GM19193 (cell line): ENCODE results near the gene MORN1.

Experiments
- POLR2A ChIP-seq: IDR thresholded peaks from 4 replicates; pipeline ENCODE4 v1.6.1; 2011; ENCODE audit not compliant: insufficient read depth, insufficient read length; ENCODE audit errors: extremely low read depth

MORN1 gene

DNA sequence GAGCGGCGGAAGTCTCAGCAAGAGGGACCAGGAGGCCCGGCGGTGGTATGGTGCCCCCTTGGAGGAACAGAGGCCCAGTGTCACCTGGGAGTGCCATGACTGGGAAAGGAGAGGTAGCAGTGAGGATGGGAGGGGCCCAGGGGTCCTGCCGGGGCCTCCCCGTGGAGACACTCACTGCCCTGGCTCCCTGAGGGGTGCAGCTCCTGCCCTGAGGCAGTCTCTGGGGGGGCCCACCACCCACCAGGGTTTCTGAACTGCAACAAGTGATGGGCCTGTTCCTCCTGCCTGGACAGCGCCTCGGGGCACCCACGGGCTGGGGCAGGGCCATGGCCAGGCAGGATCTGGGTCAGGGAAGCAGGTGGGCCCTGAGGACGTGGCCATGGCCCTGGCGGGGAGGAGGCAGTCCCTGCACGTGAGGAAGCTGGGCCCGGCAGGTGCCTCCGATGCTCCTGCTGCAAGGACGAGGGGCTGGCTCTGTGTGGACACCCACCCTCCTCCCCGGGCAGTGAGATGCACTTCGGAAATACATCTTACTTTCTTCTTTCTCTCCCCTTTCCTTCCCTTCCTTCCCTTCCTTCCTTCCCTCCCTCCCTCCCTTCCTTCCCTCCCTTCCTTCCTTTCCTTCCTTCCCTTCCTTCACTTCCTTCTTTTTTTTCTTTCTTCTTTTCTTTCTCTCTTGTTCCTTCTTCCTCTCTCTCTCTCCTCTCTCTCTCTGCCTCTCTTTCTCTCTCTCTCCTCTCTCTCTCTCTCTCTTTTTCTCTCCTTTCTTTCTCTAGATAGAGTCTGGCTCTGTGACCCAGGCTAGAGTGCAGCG lies 66.6 kb downstream of the MORN1 start:
- no peak for TF ChIP-seq POLR2A

DNA sequence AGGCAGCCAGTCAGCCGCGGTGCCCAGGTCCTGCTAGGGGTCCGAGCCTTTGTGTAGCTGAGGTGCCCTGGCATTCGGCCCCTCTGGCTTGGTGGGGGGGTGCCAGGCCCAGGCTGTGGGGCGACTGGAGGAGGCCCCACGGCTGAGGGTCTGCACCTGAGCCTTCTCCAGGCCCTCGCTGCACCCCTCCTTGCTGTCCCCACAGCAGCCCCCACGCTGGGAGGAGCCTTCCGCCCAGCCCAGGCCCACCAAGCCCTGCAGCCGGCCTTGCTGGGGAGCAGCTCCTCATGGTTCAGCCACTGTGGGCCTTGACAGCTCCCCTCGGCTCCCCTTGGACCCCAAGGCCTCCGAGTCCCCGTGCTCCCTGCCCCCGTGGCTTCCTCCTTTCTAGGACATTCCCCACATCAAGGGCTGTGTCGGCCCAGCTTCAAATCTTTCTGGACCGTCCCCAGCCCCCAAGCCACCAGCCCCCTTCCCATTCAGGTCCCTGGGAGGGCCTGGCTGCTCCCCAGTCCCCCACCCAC lies 67.8 kb downstream of the MORN1 start:
- TF ChIP-seq POLR2A: no peak

DNA sequence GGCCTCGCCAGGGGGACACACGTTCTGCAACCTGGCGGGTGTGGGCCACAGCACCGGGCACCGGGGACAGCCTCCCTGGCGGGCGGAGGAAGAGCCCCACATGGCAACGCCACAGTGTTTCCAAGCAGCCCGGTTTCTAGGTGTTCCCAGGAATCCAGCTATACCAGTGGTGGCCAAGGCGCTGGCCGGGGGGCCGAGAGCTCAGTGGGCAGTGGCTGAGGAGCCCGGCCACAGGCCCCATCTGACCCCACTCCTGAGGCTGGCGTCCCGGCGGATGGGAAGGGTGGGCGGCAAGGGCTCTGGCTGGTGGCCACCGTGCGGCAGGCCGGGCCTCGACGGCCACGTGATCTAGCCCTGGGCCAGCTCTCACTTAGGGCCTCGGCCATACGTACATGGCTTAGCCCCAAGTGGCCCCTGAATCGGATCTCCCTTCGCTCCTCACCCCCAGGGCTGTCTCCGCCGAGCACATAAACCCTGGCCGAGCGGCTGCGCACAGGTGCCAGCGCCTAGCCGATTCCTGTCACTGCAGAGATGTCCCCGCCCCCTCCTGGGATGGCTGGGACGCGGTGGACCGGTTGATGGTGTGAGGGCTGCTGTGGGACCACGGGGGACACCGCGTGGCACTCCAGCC lies 68.7 kb downstream of the MORN1 start:
- TF ChIP-seq POLR2A: no peak

DNA sequence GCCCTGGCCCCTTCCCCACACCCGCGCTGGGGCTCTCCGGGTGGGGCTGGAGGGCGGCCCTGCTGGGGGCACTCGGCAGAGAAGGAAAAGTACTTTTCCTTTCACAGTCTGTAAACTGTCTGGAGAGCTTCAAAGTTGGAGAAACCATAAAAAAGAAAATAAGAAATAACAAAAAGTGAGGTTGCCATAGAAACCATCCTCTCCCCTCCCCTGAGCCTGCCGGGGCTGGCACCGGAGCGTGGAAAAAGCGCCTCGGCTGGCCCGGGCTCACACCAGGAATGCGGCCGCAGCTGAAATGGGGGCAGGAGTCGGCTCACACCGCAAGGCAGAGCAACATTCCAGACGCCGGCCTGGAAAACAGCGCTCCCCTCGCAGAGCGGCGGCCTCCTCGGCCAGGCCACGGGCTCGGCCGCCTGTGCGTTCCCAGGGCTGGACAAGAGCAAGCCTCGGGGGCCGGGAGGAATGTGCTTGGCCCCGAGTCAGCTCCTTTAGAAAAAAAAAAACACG lies 69.2 kb downstream of the MORN1 start:
- TF ChIP-seq POLR2A: no peak

DNA sequence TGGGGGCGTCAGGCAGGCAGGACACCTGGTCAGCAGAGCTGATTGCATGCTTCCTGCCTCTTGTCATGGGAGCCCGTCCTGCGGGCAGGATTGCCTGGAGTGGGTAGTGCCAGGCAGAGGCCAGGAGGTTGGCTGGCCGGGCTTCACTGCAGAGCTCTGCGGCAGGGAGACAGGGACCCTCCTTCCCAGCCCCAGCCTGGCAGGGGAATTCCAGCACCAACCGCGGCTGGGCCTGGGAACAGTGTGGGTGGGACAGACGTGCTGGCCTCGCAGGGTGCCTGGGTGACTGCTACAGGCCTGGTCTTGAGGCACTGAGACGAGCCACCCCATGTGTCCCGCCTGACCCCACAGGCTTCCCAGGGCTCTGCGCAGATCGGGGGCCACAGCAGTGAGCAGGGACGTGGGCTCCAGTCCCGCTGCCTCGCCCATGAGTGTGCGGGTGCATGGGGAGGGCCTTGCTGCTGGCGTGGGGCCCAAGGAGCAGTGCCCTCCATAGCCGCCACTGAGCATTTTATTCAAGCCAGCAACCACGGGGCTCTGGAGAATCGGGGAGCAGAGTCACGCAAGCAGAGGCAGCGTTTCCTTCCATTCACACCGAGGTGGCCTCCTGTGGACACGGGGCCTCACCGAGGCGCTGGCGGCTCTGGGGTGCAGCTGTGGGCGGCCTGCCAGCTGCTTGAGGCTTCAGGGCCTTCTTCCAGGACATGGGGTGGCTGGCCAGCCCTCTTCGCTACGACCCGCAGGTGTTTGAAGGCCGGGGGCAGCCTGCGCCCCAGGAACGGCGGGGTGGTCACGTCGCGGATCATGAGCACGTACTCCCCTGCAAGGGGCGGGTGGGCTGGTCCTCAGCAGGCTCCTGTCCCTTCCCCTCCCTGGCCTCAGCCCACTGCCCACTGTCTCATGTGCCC lies 70.3 kb downstream of the MORN1 start:
- no peak for TF ChIP-seq POLR2A

DNA sequence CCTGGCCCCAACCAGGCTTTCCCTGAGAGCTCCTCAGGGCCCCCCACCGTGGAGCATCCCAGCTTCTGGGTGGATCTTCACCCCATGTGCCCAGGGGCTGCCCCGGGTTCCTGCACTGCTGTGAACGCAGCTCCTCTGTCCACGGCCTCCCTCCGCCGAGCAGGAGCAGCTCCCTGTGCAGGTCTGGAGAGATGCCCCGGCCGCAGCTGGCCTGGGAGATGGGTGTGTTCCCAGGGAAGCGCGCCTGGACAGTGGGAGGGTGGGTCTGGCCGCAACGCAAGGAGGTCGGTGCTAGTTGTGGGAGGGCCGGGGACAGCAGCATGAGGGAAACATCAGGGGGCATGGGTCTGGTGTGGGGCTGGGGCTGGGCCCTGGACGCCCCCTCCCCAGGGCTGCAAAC lies 71.3 kb downstream of the MORN1 start:
- TF ChIP-seq POLR2A: no peak

DNA sequence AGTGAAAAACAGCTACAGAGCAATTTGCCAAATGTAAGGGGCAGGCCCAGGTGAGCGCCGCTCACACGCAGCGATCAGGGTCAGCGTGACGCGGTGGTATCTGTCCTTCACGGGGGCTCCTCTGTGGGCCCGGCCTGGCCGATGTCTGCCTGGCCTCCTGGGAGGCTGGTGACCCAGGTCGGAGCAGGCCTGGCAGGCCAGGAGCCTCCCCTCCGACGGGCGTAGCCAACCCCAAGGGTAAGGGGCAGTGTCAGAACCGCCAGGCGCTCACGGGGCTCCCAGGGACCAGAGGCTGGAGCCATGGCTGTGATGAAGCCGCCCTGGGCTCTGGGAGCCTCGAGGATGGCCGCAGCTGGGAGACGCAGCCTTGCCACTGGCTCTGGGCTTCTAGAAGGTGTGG lies 72.1 kb downstream of the MORN1 start:
- no peak for TF ChIP-seq POLR2A

DNA sequence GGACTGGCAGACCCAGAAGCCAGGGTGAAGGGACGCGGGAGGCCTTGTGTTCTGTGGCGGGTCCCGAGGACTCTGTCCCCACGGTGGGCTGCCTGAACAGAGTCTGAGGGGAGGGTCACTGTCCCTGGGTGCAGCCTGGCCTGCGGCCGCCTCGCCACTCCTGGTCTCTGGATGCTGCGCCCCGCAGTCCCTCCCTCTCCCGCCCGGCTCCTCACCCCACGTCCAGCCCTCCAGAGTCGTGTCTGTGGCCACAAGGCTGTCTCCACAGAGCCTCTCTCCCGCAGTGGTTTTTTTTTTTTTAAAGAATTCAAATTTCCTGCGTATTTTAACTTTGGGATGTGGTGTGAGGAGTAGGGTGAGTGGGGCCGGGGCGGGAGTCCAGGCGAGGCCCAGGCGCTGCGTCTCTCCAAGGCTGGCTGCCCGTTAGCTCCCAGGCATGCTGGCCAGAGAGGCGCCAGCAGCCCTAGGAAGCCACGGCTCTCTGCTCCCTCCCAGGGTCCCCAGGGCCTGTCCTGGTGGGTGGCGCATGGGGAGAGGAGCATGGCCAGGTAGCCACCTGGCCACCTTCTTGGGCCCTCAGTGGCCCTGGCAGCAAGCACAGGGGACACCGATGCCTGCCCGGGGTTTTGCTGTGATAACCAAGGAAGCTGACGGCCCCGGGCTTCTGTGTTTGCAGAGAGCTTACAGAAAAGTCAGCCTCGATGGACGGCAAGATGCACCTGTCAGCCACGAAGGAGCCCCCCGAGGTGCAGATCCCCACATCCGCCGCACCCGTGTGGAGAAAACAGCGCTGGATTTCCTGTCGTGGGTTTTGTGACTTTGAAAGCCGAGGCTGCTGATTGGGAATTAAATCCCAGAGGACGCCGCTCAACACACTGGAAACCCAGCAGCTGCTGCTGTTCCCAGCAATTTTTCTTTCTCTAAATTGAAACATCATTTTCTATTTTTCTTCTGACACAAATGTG lies 72.8 kb downstream of the MORN1 start:
- no peak for TF ChIP-seq POLR2A

DNA sequence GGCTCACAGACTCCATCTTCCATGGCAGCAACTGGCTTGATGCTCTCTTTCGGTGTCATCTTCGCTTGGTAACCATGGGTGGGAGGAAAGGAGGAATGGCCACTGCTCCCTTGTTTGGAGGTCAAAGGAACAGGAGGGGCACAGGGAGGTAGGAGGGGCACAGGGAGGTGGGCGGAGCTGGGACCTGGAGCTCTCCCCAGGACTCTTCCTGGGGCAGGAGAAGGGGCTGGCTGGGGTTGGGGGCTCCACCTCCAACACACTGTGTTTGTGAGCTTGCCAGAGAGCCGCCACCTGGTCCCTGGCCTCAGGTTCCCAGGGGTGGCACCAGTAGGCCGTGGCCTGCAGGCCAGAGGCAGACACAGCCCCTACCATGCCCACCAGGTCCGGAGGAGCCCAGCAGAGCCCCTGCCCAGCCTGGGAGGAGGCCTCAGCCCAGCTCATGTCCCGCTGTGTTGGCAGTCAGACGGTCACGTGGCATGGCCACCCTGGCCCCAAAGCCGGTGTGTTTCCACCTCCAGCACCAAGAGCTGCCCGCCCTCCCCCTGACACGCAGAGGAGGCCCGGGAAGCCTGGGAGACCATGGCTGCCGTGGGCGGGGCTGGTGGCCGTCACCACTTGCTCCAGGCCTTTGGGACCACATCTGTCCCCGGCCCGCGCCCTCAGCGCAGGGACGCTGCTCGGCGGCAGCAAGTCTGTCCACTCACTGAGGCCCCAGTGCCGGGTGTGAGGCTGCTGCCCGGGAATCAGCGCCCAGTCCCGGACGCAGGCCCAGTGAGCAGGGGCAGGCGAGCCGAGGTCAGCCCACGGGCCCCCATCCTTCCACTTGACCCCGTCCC lies 73.9 kb downstream of the MORN1 start:
- TF ChIP-seq POLR2A: no peak

DNA sequence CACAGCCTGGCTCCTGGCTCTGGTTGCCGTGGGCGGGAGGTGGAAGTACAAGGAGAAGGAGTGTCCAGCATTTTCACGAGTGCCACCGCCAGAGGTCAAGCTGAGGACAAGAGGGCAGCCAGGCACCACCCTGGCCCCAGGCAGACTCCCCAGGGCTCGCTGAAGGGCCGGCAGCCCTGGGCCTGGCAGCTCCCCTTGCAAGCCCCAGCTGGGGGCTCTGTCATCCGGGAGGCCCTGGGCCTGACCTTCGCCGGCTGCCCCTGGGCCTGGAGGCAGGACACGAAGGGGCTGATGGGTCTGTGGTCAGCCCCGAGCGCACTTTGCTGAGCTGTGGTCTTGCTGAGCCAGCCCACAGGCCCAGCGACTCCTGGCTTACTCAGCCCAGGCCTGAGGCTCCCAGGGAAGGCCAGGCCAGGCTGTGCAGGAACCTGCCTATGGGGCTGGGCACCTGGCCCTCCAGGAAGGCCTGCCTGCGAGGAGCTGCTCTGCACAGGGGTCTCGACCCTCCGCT lies 74.8 kb downstream of the MORN1 start:
- TF ChIP-seq POLR2A: no peak

DNA sequence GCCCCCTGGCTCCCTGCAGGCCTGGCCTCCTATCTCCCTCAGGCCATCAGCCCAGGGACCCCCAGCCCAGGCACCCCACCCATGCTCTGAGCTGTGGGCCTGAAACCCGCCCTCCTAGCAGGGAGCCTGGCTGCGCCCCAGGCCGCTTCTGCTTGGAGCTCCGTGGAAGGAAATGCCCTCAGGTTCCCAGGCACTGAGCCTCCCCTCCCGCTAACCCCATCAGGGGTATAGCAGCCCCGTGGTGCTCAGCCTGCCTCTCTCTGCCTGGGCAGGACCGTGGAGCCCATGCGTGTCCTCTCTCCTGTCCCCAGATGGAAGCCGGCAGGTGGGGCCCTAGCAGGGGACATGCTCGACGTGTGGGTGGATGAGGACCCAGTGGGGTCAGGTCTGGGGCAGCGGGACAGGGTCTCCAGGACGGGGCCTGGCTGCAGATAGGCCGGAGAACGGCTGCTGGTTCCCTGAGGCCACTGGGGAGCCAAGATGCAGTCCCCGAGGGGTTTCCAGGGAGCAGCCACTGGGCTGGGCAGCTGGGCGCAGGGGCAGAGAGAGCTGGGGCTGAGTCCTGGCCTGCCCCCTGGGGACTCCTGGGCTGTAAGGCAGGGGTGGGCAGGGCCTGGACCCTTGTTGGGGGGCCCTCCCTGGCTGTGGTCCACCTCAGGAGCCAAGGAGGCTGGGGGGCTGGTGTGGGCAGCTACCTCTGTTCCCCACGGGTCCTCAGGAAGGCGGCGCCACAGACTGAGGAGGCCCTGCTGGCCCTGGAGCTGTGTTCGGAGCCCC lies 75.5 kb downstream of the MORN1 start:
- TF ChIP-seq POLR2A: no peak
